Right forelimb (tissue), 1 donor: ENCODE results near the gene MOB3B.
"Not testable (repeated sequence)": the region's sequence is repeated elsewhere in the genome, so short reads cannot be mapped to it uniquely, and the experiment has no call there.

Experiments
- DNase-seq: peaks from one replicate; pipeline ENCODE4 v3.0.0-alpha.2; 2018

The MOB3B gene

DNA sequence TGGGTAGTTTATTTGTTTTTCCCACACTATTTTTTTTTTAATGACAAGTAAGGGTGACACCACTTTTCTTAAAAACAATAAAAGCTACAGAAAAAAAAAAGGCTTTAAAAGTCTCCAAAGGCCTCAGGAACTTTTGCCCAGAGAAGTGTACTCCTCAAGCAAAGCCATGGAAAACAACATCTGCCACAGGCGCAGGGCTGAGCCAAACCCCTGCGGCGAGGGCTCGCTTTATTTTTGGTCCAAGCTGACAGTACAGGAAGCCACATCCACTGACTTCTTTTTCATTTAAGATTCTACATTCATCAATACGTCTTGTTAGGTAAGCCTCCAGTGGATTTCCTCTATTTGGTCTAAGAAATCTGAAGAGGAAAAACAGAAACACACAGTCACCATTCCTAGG lies 57.4 kb downstream of the MOB3B start:
- peak; percentile 81 for DNase-seq

GRCh38 chr9:27471789-27472188 lies 57.8 kb downstream of the MOB3B start:
- no peak for DNase-seq

- no peak for DNase-seq
Observed at GRCh38 chr9:27471366-27471765, 58.2 kb downstream of the MOB3B start.

DNA sequence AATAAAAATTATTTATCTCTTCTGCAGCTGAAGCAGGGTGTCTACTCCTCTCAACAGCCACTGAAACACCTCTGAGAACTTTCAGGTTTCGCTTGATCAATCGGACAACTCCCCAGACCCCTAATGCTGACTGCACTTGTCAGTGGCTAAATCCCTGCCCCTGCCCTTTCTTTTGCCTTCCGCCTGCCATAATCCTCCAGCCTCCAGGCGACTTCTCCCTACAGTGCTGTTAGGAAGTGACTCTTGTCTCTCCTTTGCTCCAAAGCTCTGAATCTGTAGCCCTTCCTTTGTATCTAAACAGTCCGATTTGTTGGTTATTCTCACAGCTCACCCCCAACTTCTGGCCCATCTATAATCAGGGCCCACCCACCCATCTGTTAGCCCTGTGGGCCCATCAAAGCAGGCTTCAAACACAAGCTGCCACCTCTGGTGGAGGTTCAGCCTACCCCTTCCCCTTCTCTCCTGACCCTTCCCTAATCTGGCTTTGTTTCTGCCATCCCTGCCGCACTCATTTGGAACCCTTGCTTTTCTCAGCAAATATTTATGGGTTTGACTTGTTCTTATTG lies 59.2 kb downstream of the MOB3B start:
- DNase-seq = no peak

- DNase-seq = no peak
Observed at GRCh38 chr9:27469550-27469949, 60.1 kb downstream of the MOB3B start.

DNA sequence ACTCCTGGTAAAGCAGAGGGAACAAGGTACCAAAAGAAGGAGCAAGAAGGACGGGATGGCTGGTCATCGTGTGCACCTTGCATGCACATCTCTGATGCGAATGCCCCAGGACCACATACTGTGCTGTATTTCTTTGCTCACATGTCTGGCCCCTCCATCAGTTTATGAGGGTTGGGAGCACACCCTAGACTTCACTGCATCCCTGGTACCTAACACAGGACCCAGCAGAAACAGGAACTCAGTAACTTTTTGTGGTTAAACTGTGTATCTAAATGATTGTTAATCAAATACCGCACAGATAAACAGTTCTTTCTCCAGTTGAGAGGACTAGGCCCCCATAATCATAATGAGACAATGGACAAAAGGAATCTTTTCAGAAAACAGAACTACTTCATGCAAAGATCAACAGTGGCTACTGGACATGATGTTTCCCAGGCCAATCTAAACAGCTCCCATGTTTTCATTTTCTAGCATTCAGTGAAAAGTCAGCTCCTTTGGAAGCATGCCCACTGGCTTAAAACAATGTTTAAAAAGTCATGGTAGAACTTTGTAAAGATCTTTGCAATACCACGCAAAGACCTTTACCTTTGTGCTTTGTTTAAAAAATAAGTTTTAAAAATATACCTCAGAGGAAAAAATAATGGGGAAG lies 61.0 kb downstream of the MOB3B start:
- no peak for DNase-seq

DNA sequence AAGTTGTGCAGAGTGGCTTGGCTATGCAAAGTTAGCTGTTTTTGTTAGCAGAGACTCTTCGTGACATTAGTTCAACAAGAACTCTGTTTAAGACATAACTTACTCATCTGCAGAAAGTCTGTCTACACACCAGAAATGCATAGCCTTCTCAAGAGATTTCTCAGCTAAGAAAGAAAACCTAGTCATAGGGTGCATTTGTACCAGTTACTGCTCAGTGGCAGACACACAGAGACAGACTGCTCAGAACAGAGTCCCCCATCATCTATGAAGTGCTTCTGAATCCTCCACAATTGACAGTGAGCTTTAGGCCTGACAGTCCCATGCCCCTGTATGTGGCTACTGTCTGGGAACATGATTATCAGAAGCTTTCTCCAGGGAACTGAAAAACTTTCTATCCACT lies 61.6 kb downstream of the MOB3B start:
- DNase-seq = no peak

GRCh38 chr9:27467486-27467885 lies 62.1 kb downstream of the MOB3B start:
- no peak for DNase-seq

- DNase-seq = not testable (repeated sequence)
Observed at GRCh38 chr9:27466516-27466915, 63.1 kb downstream of the MOB3B start.

- DNase-seq = not testable (repeated sequence)
Observed at GRCh38 chr9:27464950-27465349, 64.7 kb downstream of the MOB3B start.

- DNase-seq = no peak
Observed at GRCh38 chr9:27462846-27463245, 66.8 kb downstream of the MOB3B start.

DNA sequence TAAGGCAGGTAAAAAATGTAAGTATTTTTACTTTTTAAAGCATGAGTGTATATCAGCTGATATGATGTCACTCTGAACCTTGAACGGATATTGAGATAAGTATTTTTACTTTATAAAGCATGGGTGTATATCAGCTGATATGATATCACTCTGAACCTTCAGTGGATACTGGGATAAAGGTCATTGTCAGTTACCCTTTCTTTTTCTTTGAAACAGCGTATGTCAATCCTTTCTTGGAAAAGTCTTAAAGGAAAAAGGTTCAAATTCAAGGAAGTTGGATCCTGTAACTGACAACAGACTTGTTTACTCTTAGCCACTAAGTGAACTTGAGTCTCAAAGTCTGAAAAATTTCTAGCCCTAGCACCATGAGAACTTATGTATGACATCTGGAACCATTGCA lies 67.2 kb downstream of the MOB3B start:
- DNase-seq = no peak

DNA sequence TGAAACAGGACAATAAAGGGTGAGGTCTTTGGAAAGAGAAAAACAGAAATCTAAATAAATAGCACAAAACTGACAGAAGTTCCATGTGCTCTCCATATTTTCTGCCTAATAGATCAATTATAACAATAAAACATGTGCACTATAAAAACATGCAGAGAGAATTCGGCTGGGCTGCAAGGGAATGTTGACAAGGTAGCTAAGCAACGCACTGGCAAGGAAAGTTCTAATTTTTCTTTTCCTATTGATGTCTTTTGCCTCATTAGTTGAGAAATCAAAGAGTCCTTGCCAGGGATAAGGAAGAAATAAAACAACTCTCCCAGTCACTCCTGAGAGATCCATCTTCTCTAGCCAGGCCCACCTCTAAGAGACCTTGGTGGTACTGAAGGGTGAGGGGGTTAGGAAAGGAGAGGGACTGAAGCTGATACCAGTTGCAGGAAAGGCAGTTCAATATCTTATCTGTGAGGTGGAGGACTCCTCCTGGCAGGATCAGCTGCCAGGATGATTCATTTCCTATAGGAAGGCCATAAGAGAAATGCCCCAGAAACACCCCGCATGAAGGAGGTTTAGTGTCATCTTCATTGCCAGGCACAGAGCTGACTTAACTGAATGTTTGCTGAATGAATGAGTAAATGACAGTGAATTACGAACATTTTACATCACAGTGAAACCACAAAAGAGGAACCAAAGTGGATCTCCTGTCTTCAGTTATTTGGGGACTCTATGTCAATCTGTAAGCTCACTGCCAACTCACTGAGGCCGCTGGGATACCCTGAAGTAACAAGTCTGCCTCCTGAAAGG lies 69.2 kb downstream of the MOB3B start:
- no peak for DNase-seq

- no peak for DNase-seq
Observed at GRCh38 chr9:27457445-27457844, 72.2 kb downstream of the MOB3B start.

DNA sequence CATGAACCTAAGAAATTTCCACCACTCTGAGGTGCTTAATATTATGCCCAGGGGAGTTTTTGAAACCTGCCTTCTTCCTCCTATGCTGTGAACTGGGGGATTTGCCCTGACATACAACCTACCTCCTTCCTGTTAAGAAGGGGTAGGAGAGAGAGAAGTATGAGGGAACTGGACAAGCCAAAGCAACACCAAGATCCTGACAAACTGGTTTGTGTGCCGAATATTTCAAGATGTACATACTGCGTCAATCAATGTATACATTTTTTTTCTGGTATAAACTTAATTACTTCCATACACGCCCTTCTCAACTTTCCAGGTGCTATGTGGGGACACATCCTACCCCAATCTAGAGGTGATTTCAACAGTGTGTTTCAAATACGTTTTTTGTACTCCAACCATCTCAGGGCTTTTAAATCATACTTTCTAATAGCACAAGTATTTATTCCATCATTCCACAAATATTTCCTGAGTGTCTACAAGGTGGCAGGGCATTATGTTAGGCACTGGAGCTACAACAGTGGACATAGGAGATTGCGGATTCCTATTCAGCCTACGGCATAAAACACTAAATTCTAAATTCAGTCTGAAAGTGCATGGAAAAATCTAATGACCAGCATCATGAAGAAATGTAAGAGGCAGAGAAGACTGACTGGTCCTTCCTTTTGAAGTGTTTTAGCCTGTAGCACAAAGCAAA lies 75.6 kb downstream of the MOB3B start:
- no peak for DNase-seq

- no peak for DNase-seq
Observed at GRCh38 chr9:27451207-27451797, 78.3 kb downstream of the MOB3B start.

DNA sequence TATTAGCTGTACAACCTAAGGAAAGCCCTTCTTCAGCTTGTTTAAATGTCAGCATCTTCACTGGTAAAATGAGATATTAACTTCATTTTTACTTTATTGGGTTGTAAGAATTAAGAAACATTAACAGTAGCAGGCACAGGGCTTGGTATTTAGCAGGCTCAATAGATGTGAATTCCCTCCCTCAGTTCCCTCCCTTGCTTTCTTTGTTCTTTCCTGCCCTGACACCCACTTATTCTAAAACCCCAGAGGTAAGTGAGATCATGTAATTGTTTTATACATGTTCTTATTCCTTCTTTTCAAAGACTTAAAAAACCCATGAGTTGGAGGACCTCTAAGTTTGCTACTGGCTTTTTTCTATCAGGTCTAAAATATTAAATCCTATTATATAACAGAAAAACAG lies 78.9 kb downstream of the MOB3B start:
- DNase-seq = no peak

- DNase-seq = not testable (repeated sequence)
Observed at GRCh38 chr9:27448356-27448755, 81.3 kb downstream of the MOB3B start.

GRCh38 chr9:27447031-27447683 lies 82.5 kb downstream of the MOB3B start:
- no peak for DNase-seq

DNA sequence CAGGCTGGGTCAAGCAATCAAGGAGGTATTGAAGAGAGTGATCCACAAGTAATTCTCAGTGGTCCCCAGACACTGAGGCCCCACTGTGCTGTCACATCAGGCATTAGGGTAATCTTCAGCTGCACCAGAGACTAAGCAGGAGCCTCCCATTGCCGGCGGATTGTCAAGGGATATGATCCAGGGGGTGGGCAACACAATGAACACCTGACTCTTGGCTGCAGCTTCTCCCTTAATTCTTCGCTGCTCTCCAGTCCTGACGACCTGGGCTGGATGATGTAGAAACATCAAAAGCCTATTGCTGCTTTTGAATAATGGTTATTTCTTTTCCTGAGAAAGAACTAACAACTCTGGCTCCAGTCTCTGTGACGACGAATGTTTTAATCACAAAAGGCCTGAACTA lies 83.9 kb downstream of the MOB3B start:
- DNase-seq = no peak

DNA sequence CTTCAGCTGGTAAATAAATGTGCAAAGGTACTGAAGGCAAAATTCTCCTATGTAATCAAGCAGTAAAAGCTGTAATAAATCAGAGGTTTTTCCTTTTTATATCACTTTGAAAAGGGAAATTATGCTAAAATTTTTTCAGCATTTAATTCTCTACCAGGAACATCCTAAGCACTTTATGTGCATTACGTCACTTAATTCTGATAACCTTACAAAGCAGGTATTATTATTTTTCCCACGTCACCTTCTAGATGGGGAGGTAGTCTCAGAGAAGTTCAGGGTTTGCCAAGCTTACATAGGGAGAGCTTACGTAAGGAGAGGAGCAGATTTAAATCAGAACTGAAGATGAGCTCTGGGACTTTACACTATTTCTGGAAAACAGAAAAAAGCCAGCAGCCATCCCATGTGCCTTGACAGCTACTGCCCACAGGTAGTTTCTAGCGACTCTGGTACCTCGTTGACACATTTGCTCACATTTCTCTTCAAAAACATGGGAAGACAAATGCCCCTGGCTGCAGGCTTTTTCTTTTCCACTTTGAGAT lies 84.5 kb downstream of the MOB3B start:
- no peak for DNase-seq

- no peak for DNase-seq
Observed at GRCh38 chr9:27442464-27442863, 87.2 kb downstream of the MOB3B start.

GRCh38 chr9:27441741-27442070 lies 87.9 kb downstream of the MOB3B start:
- DNase-seq = no peak
